COLO668 (cell line): Measurements from ENCODE around the gene NBEAL2.
A peak's percentile ranks its signal among the peaks of the same experiment; 100 is the strongest.

Source experiments
- DNase-seq: peaks from one replicate; lab custom pipeline; 2025; ENCODE audit not compliant: unreplicated experiment; lab: John Stamatoyannopoulos, UW

NBEAL2 gene

GRCh38 chr3:46986782-46987310, 7.4 kb downstream of the NBEAL2 start:
- DNase-seq, result no peak

GRCh38 chr3:46987319-46987742, 7.9 kb downstream of the NBEAL2 start:
- DNase-seq, result no peak

GRCh38 chr3:46987743-46988401, 8.4 kb downstream of the NBEAL2 start:
- no peak for DNase-seq

- DNase-seq, result no peak
Observed at GRCh38 chr3:46988616-46989015, 9.2 kb downstream of the NBEAL2 start.

- no peak for DNase-seq
Observed at GRCh38 chr3:46989146-46989810, 9.8 kb downstream of the NBEAL2 start.

GRCh38 chr3:46990573-46991374, 11.3 kb downstream of the NBEAL2 start:
- DNase-seq, result no peak

GRCh38 chr3:46991406-46992165, 12.1 kb downstream of the NBEAL2 start:
- DNase-seq, result no peak

- no peak for DNase-seq
Observed at GRCh38 chr3:46992231-46992630, 12.8 kb downstream of the NBEAL2 start.

GRCh38 chr3:46993292-46993691, 13.8 kb downstream of the NBEAL2 start:
- DNase-seq, result no peak

GRCh38 chr3:46993986-46994385, 14.5 kb downstream of the NBEAL2 start:
- DNase-seq, result no peak

- no peak for DNase-seq
Observed at GRCh38 chr3:46994801-46995731, 15.6 kb downstream of the NBEAL2 start.

GRCh38 chr3:46995901-46996562, 16.6 kb downstream of the NBEAL2 start:
- no peak for DNase-seq

- no peak for DNase-seq
Observed at GRCh38 chr3:46996689-46997452, 17.4 kb downstream of the NBEAL2 start.

GRCh38 chr3:46997453-46998091, 18.1 kb downstream of the NBEAL2 start:
- no peak for DNase-seq

- peak; percentile 63 for DNase-seq
Observed at GRCh38 chr3:46998121-46998851, 18.8 kb downstream of the NBEAL2 start.

- DNase-seq, result no peak
Observed at GRCh38 chr3:46998852-46999515, 19.5 kb downstream of the NBEAL2 start.
